Type B pancreatic cell (in vitro differentiated cells): ENCODE data around the gene INHA. TPM values are rescaled to one million over a fixed set of nuclear protein-coding genes. Genes with fewer than 3 reads are reported as not detected.

ENCODE experiments used
- DNase-seq: peaks from one replicate; pipeline ENCODE4 v3.0.0; 2021; ENCODE audit warnings: mixed read lengths; ENCODE audit not compliant: unreplicated experiment; ENCODE audit errors: extremely low spot score
- H3K27ac Mint-ChIP-seq: 2 replicates; pipeline ENCODE4 v1.8.0; 2021; ENCODE audit warnings: mild to moderate bottlenecking, mixed read lengths
- H3K27me3 Mint-ChIP-seq: 2 replicates; pipeline ENCODE4 v1.8.0; 2021; ENCODE audit warnings: mixed read lengths
- H3K36me3 Mint-ChIP-seq: 2 replicates; pipeline ENCODE4 v1.8.0; 2021; ENCODE audit warnings: mixed read lengths
- H3K4me1 Mint-ChIP-seq: one replicate; pipeline ENCODE4 v1.8.0; 2021; ENCODE audit warnings: mixed read lengths; ENCODE audit not compliant: unreplicated experiment
- H3K4me3 Mint-ChIP-seq: 2 replicates; pipeline ENCODE4 v1.8.0; 2021; ENCODE audit warnings: mild to moderate bottlenecking, mixed read lengths
- H3K9me3 Mint-ChIP-seq: 2 replicates; pipeline ENCODE4 v1.8.0; 2021; ENCODE audit warnings: mixed read lengths
- CTCF ChIP-seq: fragments of 200-600 bp; sonication (generic); conservative IDR thresholded peaks from 2 replicates; pipeline ENCODE4 v1.5.0; 2021; ENCODE audit warnings: antibody characterized with exemption, mild to moderate bottlenecking
- total RNA-seq: library from RNA; stranded (reverse); gene quantifications from 2 replicates; pipeline ENCODE4 v1.2.1, GENCODE V29; 2021; ENCODE audit warnings: low replicate concordance

Gene INHA
- total RNA-seq, 1 donor from 2014 or later, result 1.2 TPM

GRCh38 chr2:219543596-219544358, 28.3 kb upstream of the INHA start, which contains the start of the genes CHPF and TMEM198:
CHPF (minus strand) TSS chr2:219543809; CDS start chr2:219543538, 271 bp downstream.
TMEM198 (plus strand) TSS chr2:219544028; CDS start chr2:219544728, 700 bp downstream.
- Mint-ChIP-seq H3K9me3 (no peaks in the 10 kb centered on the region), H3K27me3 (peaks cover 9% of the 10 kb centered on the region), H3K4me1 (peaks cover 18% of the 10 kb centered on the region), H3K27ac (peak within 1 kb of the TSS; percentile 88), H3K36me3 (peaks cover 7% of the 10 kb centered on the region), H3K4me3 (peak within 1 kb of the TSS; percentile 92)
- no peak for TF ChIP-seq CTCF
- DNase-seq, result peak; percentile 99

DNA sequence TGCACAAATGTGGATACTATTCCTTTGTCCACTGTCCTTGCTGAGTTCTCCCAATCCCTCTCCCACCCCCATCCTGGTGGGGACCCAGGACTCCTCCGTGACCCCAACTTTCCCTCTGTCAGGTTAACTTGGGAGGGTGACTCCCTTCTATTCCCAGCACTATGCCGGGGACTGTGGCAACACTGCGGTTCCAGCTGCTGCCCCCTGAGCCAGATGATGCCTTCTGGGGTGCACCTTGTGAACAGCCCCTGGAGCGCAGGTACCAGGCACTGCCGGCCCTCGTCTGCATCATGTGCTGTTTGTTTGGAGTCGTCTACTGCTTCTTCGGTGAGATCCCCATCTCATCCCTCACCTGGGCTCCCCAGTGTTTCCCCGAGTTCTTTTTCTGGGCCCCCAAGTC, 27.5 kb upstream of the INHA start:
- Mint-ChIP-seq H3K4me3 (peak overlapping the region; percentile 92), H3K4me1 (peaks cover 18% of the 10 kb centered on the region), H3K9me3 (no peaks in the 10 kb centered on the region), H3K36me3 (peaks cover 7% of the 10 kb centered on the region), H3K27ac (peak overlapping the region; percentile 88), H3K27me3 (peaks cover 9% of the 10 kb centered on the region)
- DNase-seq, result no peak
- no peak for TF ChIP-seq CTCF

DNA sequence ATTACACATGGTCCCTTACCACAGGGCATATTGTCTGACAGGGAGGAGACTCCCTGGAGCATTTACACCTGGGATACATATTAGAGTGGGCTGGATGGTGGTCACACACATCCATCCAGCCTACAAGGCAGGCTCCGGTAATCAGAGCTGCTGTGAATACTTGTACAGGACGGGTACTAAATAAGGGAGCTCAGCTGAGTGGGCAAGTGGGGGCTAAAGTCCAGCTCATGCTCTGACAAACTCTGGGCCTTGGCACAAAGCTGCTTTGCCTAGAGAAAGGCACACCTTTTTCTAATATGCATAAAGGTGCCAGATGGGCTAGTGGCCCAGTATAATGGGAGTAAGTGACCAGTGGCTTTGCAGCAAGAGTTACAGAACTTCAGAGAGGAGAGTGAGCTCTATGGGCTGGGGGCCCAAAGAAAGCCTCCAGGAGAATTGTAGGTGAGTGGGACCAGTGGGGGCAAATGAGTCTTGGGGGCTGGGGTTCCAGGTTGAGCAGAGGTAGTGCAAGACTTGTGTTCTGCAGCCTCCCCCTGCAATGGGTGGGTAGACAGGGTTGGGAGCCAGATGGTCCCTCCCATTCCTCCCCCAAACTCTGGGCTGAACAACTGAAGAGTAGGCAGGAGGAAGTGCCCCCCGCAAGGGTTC, 26.7 kb upstream of the INHA start:
- Mint-ChIP-seq H3K4me1 (peaks cover 18% of the 10 kb centered on the region), H3K36me3 (peaks cover 7% of the 10 kb centered on the region), H3K27ac (peak overlapping the region; percentile 88), H3K4me3 (peak overlapping the region; percentile 92), H3K9me3 (no peaks in the 10 kb centered on the region), H3K27me3 (peaks cover 9% of the 10 kb centered on the region)
- no peak for TF ChIP-seq CTCF
- DNase-seq, result no peak

DNA sequence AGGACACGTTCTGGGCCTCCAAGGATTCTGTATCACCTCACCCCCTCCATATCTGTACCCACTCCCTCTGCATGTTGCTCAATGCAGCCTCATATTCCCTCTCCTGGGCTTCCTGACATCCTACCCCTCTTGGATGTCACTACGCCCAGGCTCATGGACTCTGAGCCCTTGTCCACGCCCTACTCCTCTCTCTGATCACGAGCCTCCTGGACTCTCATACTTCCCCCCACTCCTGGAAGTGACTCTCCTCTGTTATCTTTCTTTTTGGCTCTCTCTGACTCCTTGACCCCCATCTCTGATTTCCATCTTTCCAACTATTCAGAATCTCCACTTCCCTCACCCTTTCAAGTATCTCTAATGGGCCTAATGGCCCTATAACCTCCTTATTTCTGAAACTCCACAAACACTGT, 26.2 kb upstream of the INHA start:
- Mint-ChIP-seq H3K4me3 (peak overlapping the region; percentile 73), H3K27me3 (peaks cover 12% of the 10 kb centered on the region), H3K4me1 (peaks cover 18% of the 10 kb centered on the region), H3K9me3 (no peaks in the 10 kb centered on the region), H3K27ac (no peak overlapping the region), H3K36me3 (peaks cover 7% of the 10 kb centered on the region)
- TF ChIP-seq CTCF, result no peak
- DNase-seq, result no peak

DNA sequence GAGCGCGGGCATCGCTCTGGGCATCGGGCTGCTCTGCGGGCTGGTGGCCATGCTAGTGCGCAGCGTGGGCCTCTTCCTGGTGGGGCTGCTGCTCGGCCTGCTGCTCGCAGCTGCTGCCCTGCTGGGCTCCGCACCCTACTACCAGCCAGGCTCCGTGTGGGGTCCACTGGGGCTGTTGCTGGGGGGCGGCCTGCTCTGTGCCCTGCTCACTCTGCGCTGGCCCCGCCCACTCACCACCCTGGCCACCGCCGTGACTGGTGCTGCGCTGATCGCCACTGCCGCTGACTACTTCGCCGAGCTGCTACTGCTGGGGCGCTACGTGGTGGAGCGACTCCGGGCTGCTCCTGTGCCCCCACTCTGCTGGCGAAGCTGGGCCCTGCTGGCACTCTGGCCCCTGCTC, 24.5 kb upstream of the INHA start:
- no peak for TF ChIP-seq CTCF
- H3K4me1 Mint-ChIP-seq, result peaks cover 12% of the 10 kb centered on the region
- peaks cover 14% of the 10 kb centered on the region for H3K27me3 Mint-ChIP-seq
- no peak for DNase-seq
- H3K27ac Mint-ChIP-seq, result no peak overlapping the region
- H3K36me3 Mint-ChIP-seq, result peaks cover 4% of the 10 kb centered on the region
- H3K4me3 Mint-ChIP-seq, result no peak overlapping the region
- H3K9me3 Mint-ChIP-seq, result no peaks in the 10 kb centered on the region
